GM23248 (cell line): ENCODE results near the gene TMEM151B.

Experiments used
- EZH2 ChIP-seq: fragments of 200-600 bp; sonication (generic); IDR thresholded peaks from 2 replicates; pipeline ENCODE4 v1.6.1; 2018; ENCODE audit warnings: antibody characterized with exemption, mild to moderate bottlenecking; ENCODE audit not compliant: insufficient read depth, poor library complexity, severe bottlenecking
- EZH2phosphoT487 ChIP-seq: fragments of 200-600 bp; sonication (generic); IDR thresholded peaks from 2 replicates; pipeline ENCODE4 v1.6.1; 2018; ENCODE audit warnings: antibody characterized with exemption, moderate library complexity, mild to moderate bottlenecking, low read depth; ENCODE audit not compliant: insufficient read depth

- no peak for TF ChIP-seq EZH2
- TF ChIP-seq EZH2phosphoT487: no peak
Observed at GRCh38 chr6:44266347-44266746, 3.9 kb upstream of the TMEM151B start.
